ENCODE measurements around the gene SCN2A. TPM values are rescaled to one million over a fixed set of nuclear protein-coding genes. Genes with fewer than 3 reads are reported as not detected.

Gene SCN2A
- total RNA-seq, 1 experiment from 2014 or later, result 0.07 TPM

GRCh38 chr2:165205865-165206264 is 33.3 kb upstream of the SCN2A start:
- no peak overlapping the region for H3K4me3 ChIP-seq (ENCODE audit: low read length)
- H3K4me2 ChIP-seq (ENCODE audit: low read length), result no peak overlapping the region
- no peaks in the 10 kb centered on the region for H3K9me3 ChIP-seq (ENCODE audit: low read length)
- ATAC-seq, result no peak
- ChIA-PET POLR2A (ENCODE audit: unreplicated experiment) (no interaction called here), CTCF (no interaction called here)
- no peaks in the 10 kb centered on the region for H3K4me1 ChIP-seq (ENCODE audit: insufficient read depth, low read length)
- H3K36me3 ChIP-seq (ENCODE audit: low read depth, low read length), result no peaks in the 10 kb centered on the region
- H3K9ac ChIP-seq (ENCODE audit: low read length), result no peak overlapping the region
- H3K27me3 ChIP-seq (ENCODE audit: low read length), result peaks cover 9% of the 10 kb centered on the region; the same call in 1 of the 2 replicates
- no peak for DNase-seq
- H4K20me1 ChIP-seq (ENCODE audit: low read length), result no peaks in the 10 kb centered on the region
- intact Hi-C loops (cut with micrococcal nuclease), result loop anchor here (2.0 kb wide), 1 partner anchor 213 kb away; no protein-coding TSS in a partner anchor
- H3K9me2 ChIP-seq (replicated peaks; ENCODE audit: low read length), result no peaks in the 10 kb centered on the region
- no TSS peak for BruUV-seq (replicated peaks)
- no peak overlapping the region for H3K27ac ChIP-seq (ENCODE audit: low read length)
- no peaks in the 10 kb centered on the region for H3K79me2 ChIP-seq (ENCODE audit: low read length)
- TF ChIP-seq EZH2 (IDR thresholded peaks at IDR 0.05; ENCODE audit: low read length, unreplicated experiment) (no peak), EZH2phosphoT487 (IDR thresholded peaks at IDR 0.05; ENCODE audit: borderline replicate concordance, low read length) (no peak), CTCF (conservative IDR thresholded peaks at IDR 0.05; ENCODE audit: low read depth, low read length) (no peak)
- H2AFZ ChIP-seq (ENCODE audit: low read length), result no peak overlapping the region
- no peaks in the 10 kb centered on the region for H3F3A ChIP-seq (ENCODE audit: low read length, unreplicated experiment)

GRCh38 chr2:165208094-165208493 is 31.1 kb upstream of the SCN2A start:
- no peaks in the 10 kb centered on the region for H3K27me3 ChIP-seq (ENCODE audit: low read length)
- intact Hi-C loops (cut with micrococcal nuclease), result no loop called here
- H3K4me2 ChIP-seq (ENCODE audit: low read length), result no peak overlapping the region
- no peak for TF ChIP-seq CTCF (conservative IDR thresholded peaks at IDR 0.05; ENCODE audit: low read depth, low read length)
- no peak for TF ChIP-seq EZH2 (IDR thresholded peaks at IDR 0.05; ENCODE audit: low read length, unreplicated experiment)
- TF ChIP-seq EZH2phosphoT487 (IDR thresholded peaks at IDR 0.05; ENCODE audit: borderline replicate concordance, low read length), result no peak
- no peaks in the 10 kb centered on the region for H3K9me3 ChIP-seq (ENCODE audit: low read length)
- H3K79me2 ChIP-seq (ENCODE audit: low read length), result no peaks in the 10 kb centered on the region
- H3K27ac ChIP-seq (ENCODE audit: low read length), result no peak overlapping the region
- no peak overlapping the region for H3K9ac ChIP-seq (ENCODE audit: low read length)
- ATAC-seq (no peak), DNase-seq (no peak)
- no peak overlapping the region for H2AFZ ChIP-seq (ENCODE audit: low read length)
- no peaks in the 10 kb centered on the region for H4K20me1 ChIP-seq (ENCODE audit: low read length)
- POLR2A ChIA-PET (ENCODE audit: unreplicated experiment), result interaction anchor here (0.5 to 0.6 kb wide), 2 partner anchors 116 to 1271 kb away, joined by 3 to 5 read pairs; no protein-coding TSS in a partner anchor
- no peak overlapping the region for H3K4me3 ChIP-seq (ENCODE audit: low read length)
- no TSS peak for BruUV-seq (replicated peaks)
- H3K9me2 ChIP-seq (replicated peaks; ENCODE audit: low read length), result no peaks in the 10 kb centered on the region
- no peaks in the 10 kb centered on the region for H3K36me3 ChIP-seq (ENCODE audit: low read depth, low read length)
- CTCF ChIA-PET, result no interaction called here
- H3K4me1 ChIP-seq (ENCODE audit: insufficient read depth, low read length), result no peaks in the 10 kb centered on the region
- H3F3A ChIP-seq (ENCODE audit: low read length, unreplicated experiment), result no peaks in the 10 kb centered on the region

GRCh38 chr2:165214093-165214492 is 25.1 kb upstream of the SCN2A start:
- DNase-seq, result no peak
- no peaks in the 10 kb centered on the region for H3F3A ChIP-seq (ENCODE audit: low read length, unreplicated experiment)
- H3K9me2 ChIP-seq (replicated peaks; ENCODE audit: low read length), result no peaks in the 10 kb centered on the region
- H3K27me3 ChIP-seq (ENCODE audit: low read length), result peaks cover 12% of the 10 kb centered on the region; the same call in 1 of the 2 replicates
- no peaks in the 10 kb centered on the region for H3K36me3 ChIP-seq (ENCODE audit: low read depth, low read length)
- no peaks in the 10 kb centered on the region for H3K9me3 ChIP-seq (ENCODE audit: low read length)
- no peak overlapping the region for H3K9ac ChIP-seq (ENCODE audit: low read length)
- CTCF ChIA-PET, result no interaction called here
- no peak for ATAC-seq
- H2AFZ ChIP-seq (ENCODE audit: low read length), result no peak overlapping the region
- POLR2A ChIA-PET (ENCODE audit: unreplicated experiment), result no interaction called here
- no peaks in the 10 kb centered on the region for H3K79me2 ChIP-seq (ENCODE audit: low read length)
- intact Hi-C loops (cut with micrococcal nuclease), result no loop called here
- no peak overlapping the region for H3K4me3 ChIP-seq (ENCODE audit: low read length)
- H3K27ac ChIP-seq (ENCODE audit: low read length), result no peak overlapping the region
- no TSS peak for BruUV-seq (replicated peaks)
- H3K4me2 ChIP-seq (ENCODE audit: low read length), result no peak overlapping the region
- no peaks in the 10 kb centered on the region for H3K4me1 ChIP-seq (ENCODE audit: insufficient read depth, low read length)
- no peaks in the 10 kb centered on the region for H4K20me1 ChIP-seq (ENCODE audit: low read length)
- TF ChIP-seq CTCF (conservative IDR thresholded peaks at IDR 0.05; ENCODE audit: low read depth, low read length), result no peak
- no peak for TF ChIP-seq EZH2 (IDR thresholded peaks at IDR 0.05; ENCODE audit: low read length, unreplicated experiment)
- no peak for TF ChIP-seq EZH2phosphoT487 (IDR thresholded peaks at IDR 0.05; ENCODE audit: borderline replicate concordance, low read length)
